ENCODE measurements around the gene CAD.

CAD gene

GRCh38 chr2:27284996-27285395, 67.8 kb downstream of the CAD start:
- DNase-seq = no peak

GRCh38 chr2:27285481-27285880, 68.3 kb downstream of the CAD start:
- DNase-seq = no peak

- DNase-seq = no peak
These were observed 71.4 kb downstream of the CAD start for GRCh38 chr2:27288610-27289009.

DNA sequence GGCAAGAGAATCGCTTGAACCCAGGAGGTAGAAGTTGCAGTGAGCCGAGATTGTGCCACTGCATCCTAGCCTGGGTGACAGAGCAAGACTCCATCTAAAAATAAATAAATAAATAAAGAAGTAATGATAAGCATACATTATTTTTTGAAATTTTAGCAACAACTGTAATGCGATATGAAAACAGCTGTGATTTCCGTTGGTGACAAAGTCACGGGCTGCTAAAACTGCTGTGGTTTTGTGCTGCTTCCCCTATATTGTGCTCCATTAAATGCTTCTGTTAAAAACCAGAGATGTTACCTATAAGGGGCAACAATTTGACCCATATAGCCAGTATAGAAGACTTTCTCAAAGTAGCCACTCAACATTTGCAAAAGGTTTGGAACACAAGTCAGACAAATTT, 73.4 kb downstream of the CAD start:
- no peak for DNase-seq

DNA sequence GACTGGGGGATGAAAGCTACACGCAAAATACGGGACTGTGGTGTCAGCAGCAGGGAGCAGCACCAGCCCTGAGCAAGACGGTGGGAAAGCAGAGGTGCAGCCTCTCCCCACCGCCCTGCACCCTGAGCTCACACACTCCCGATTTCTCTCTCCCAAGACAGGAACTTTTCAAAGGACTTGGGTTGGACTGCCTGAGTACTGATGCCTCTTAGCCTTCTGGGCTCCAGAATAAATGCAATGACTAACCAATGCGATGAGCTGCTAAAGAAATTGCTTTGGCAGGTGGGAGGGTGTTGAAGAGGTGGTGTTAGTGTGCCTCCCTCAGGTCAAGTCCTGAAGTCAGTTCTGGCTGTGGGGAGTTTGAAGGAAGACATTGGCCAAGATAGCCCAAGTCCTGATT, 74.7 kb downstream of the CAD start:
- DNase-seq = no peak

Measured in DMS153 (cell line).